Ishikawa (cell line): ENCODE results near the gene LONRF2.

Source experiments
- CEBPB ChIP-seq: IDR thresholded peaks from 2 replicates; pipeline ENCODE4 v1.6.1; 2012
- CREB1 ChIP-seq: IDR thresholded peaks from 2 replicates; pipeline ENCODE4 v1.6.1; 2012; ENCODE audit warnings: low read depth
- EGR1 ChIP-seq: IDR thresholded peaks from 2 replicates; pipeline ENCODE4 v1.6.1; 2012
- EP300 ChIP-seq: IDR thresholded peaks from 2 replicates; pipeline ENCODE4 v1.6.1; 2012; ENCODE audit warnings: borderline replicate concordance
- FOXM1 ChIP-seq: IDR thresholded peaks from 2 replicates; pipeline ENCODE4 v1.6.1; 2012; ENCODE audit warnings: low read depth, borderline replicate concordance
- MAX ChIP-seq: IDR thresholded peaks from 2 replicates; pipeline ENCODE4 v1.6.1; 2012
- NFIC ChIP-seq: IDR thresholded peaks from 2 replicates; pipeline ENCODE4 v1.6.1; 2012
- RAD21 ChIP-seq: IDR thresholded peaks from 2 replicates; pipeline ENCODE4 v1.6.1; 2012; ENCODE audit warnings: low read depth
- REST ChIP-seq: IDR thresholded peaks from 2 replicates; pipeline ENCODE4 v1.6.1; 2012; ENCODE audit warnings: low read depth, mild to moderate bottlenecking
- TAF1 ChIP-seq: IDR thresholded peaks from 2 replicates; pipeline ENCODE4 v1.6.1; 2012; ENCODE audit warnings: low read depth, mild to moderate bottlenecking
- TCF12 ChIP-seq: IDR thresholded peaks from 2 replicates; pipeline ENCODE4 v1.6.1; 2012; ENCODE audit warnings: low read depth
- TEAD4 ChIP-seq: IDR thresholded peaks from 2 replicates; pipeline ENCODE4 v1.6.1; 2012
- USF1 ChIP-seq: IDR thresholded peaks from 2 replicates; pipeline ENCODE4 v1.6.1; 2012
- YY1 ChIP-seq: IDR thresholded peaks from 2 replicates; pipeline ENCODE4 v1.6.1; 2012; ENCODE audit warnings: low read depth
- ZBTB7A ChIP-seq: IDR thresholded peaks from 2 replicates; pipeline ENCODE4 v1.6.1; 2012; ENCODE audit warnings: low read depth

Gene LONRF2

GRCh38 chr2:100242891-100243619 lies 79.2 kb downstream of the LONRF2 start:
- no peak for TF ChIP-seq MAX
- peak; percentile 96 for TF ChIP-seq RAD21
- no peak for TF ChIP-seq CREB1
- TF ChIP-seq TEAD4, result no peak
- no peak for TF ChIP-seq EP300
- TF ChIP-seq TAF1, result no peak

- TF ChIP-seq EGR1 (no peak), NFIC (no peak), REST (peak; percentile 62)
Observed at GRCh38 chr2:100242476-100242875, 79.8 kb downstream of the LONRF2 start.

- TF ChIP-seq CREB1 (no peak), TCF12 (no peak), EGR1 (no peak), TAF1 (no peak), REST (no peak), CEBPB (no peak), YY1 (no peak), USF1 (no peak), RAD21 (no peak), TEAD4 (no peak), FOXM1 (no peak)
Observed at GRCh38 chr2:100241236-100241635, 81.1 kb downstream of the LONRF2 start.

- TF ChIP-seq YY1 (no peak), EGR1 (no peak), USF1 (no peak), NFIC (no peak), TAF1 (no peak), MAX (no peak), EP300 (no peak), REST (no peak), TCF12 (no peak), CREB1 (no peak), FOXM1 (no peak), ZBTB7A (no peak), CEBPB (no peak), TEAD4 (no peak), RAD21 (no peak)
Observed at GRCh38 chr2:100240386-100240785, 81.9 kb downstream of the LONRF2 start.
